H1 (cell line): ENCODE data around the gene GNB1L. TPM values are rescaled to one million over a fixed set of nuclear protein-coding genes. Genes with fewer than 3 reads are reported as not detected.

Experiments
- CTCF ChIA-PET: fragments of 300-600 bp; sonication (Branson Sonifier 250); formaldehyde crosslinking; loops from one replicate; lab custom pipeline; 2021; ENCODE audit not compliant: partially characterized antibody; lab: Charles Lee
- POLR2A ChIA-PET: fragments of 300-600 bp; sonication (Branson Sonifier 250); formaldehyde crosslinking; loops from one replicate; lab custom pipeline; 2021; ENCODE audit warnings: inconsistent platforms; ENCODE audit not compliant: partially characterized antibody; lab: Charles Lee
- DNase-seq, 2 experiments: peaks; one replicate each; pipeline versions ENCODE4 v3.0.0 to v3.0.0-alpha.2; 2010 to 2022; ENCODE audit warnings: low spot score in 2 of 2, low read depth in 1 of 2, mixed read lengths in 1 of 2
- FAIRE-seq: peaks from 2 replicates; lab custom pipeline; 2011; peaks lifted over from hg19 to GRCh38; lab: Jason Lieb, UNC
- H2AFZ ChIP-seq: 2 replicates; pipeline ENCODE4 v1.8.1; 2012; ENCODE audit warnings: low read length, inconsistent platforms
- H2AK5ac ChIP-seq: 2 replicates; pipeline ENCODE4 v1.6.1; 2013; ENCODE audit warnings: low read depth, low read length
- H2BK120ac ChIP-seq: replicated peaks from 2 replicates; pipeline ENCODE3; 2013; ENCODE audit warnings: low read depth, low read length, inconsistent platforms
- H2BK12ac ChIP-seq: 2 replicates; pipeline ENCODE4 v1.6.1; 2013; ENCODE audit warnings: low read depth, low read length
- H2BK15ac ChIP-seq: 2 replicates; pipeline ENCODE4 v1.6.1; 2013; ENCODE audit warnings: low read length
- H2BK20ac ChIP-seq: 2 replicates; pipeline ENCODE4 v1.6.1; 2013; ENCODE audit warnings: low read length
- H2BK5ac ChIP-seq: 2 replicates; pipeline ENCODE4 v1.6.1; 2013; ENCODE audit warnings: low read depth, low read length
- H3K14ac ChIP-seq: 2 replicates; pipeline ENCODE4 v1.6.1; 2013; ENCODE audit warnings: inconsistent platforms; ENCODE audit not compliant: insufficient read length
- H3K18ac ChIP-seq: 2 replicates; pipeline ENCODE4 v1.6.1; 2013; ENCODE audit warnings: low read length; ENCODE audit errors: extremely low read depth
- H3K23ac ChIP-seq: 2 replicates; pipeline ENCODE4 v1.6.1; 2013; ENCODE audit warnings: inconsistent platforms; ENCODE audit not compliant: insufficient read length
- H3K23me2 ChIP-seq: 2 replicates; pipeline ENCODE4 v1.6.1; 2013; ENCODE audit warnings: low read depth, low read length
- H3K27ac ChIP-seq: 2 replicates; pipeline ENCODE4 v1.6.1; 2011; ENCODE audit warnings: low read depth, low read length, inconsistent platforms
- H3K27me3 ChIP-seq, 4 experiments: replicated peaks in 1 of 4; 1 replicate in 1 of 4; 2 replicates in 3 of 4; pipeline versions ENCODE4 v1.6.1 to v1.8.1; 2011 to 2013; ENCODE audit warnings: low read length in 3 of 4, mild to moderate bottlenecking in 3 of 4, inconsistent platforms in 2 of 4, mixed read lengths in 2 of 4, moderate library complexity in 1 of 4; ENCODE audit not compliant: control insufficient read depth in 3 of 4, insufficient read depth in 3 of 4; ENCODE audit errors: extremely low read depth in 1 of 4
- H3K36me3 ChIP-seq, 4 experiments: 2 replicates each; pipeline versions ENCODE4 v1.6.1 to v1.8.1; 2011 to 2013; ENCODE audit warnings: mild to moderate bottlenecking in 4 of 4, low read length in 3 of 4, moderate library complexity in 2 of 4, control low read depth in 1 of 4, inconsistent platforms in 1 of 4; ENCODE audit not compliant: insufficient read depth in 4 of 4, control insufficient read depth in 2 of 4
- H3K4ac ChIP-seq: replicated peaks from 2 replicates; pipeline ENCODE3; 2013; ENCODE audit warnings: low read length, low read depth, mixed read lengths, inconsistent platforms; ENCODE audit not compliant: insufficient read length
- H3K4me1 ChIP-seq, 4 experiments: replicated peaks in 1 of 4; 1 replicate in 1 of 4; 2 replicates in 3 of 4; pipeline versions ENCODE4 v1.6.1 to v1.8.1; 2011 to 2013; ENCODE audit warnings: low read length in 3 of 4, inconsistent platforms in 2 of 4, mixed read lengths in 1 of 4; ENCODE audit not compliant: insufficient read depth in 4 of 4, control insufficient read depth in 3 of 4
- H3K4me2 ChIP-seq, 2 experiments: 2 replicates each; pipeline versions ENCODE4 v1.6.1 to v1.8.1; 2011 to 2013; ENCODE audit warnings: low read depth in 2 of 2, low read length in 2 of 2, control low read depth in 1 of 2, inconsistent platforms in 1 of 2, mild to moderate bottlenecking in 1 of 2; ENCODE audit not compliant: insufficient read depth in 1 of 2
- H3K4me3 ChIP-seq, 4 experiments: fragments of 200-600, 300-600 bp in 1 of 4; sonication (generic), shearing (Covaris generic), sonication (Bioruptor Twin) in 1 of 4; 2 replicates each; pipeline versions ENCODE4 v1.5.1 to v1.8.1; 2011 to 2016; ENCODE audit warnings: low read length in 4 of 4, low read depth in 3 of 4, control low read depth in 2 of 4, inconsistent platforms in 2 of 4, mild to moderate bottlenecking in 2 of 4, mixed read lengths in 1 of 4, moderate library complexity in 1 of 4; ENCODE audit not compliant: insufficient read depth in 2 of 4; ENCODE audit errors: extremely low read depth in 1 of 4
- H3K56ac ChIP-seq: replicated peaks from 2 replicates; pipeline ENCODE3; 2013; ENCODE audit warnings: low read depth, mild to moderate bottlenecking, mixed read lengths, low read length, inconsistent platforms; ENCODE audit not compliant: insufficient read length
- H3K79me1 ChIP-seq: 2 replicates; pipeline ENCODE4 v1.6.1; 2013; ENCODE audit warnings: low read depth, low read length, control low read depth
- H3K79me2 ChIP-seq, 2 experiments: 2 replicates each; pipeline versions ENCODE4 v1.6.1 to v1.8.1; 2012 to 2013; ENCODE audit warnings: low read length in 2 of 2, mild to moderate bottlenecking in 2 of 2, inconsistent platforms in 1 of 2; ENCODE audit not compliant: insufficient read depth in 2 of 2, control insufficient read depth in 1 of 2
- H3K9ac ChIP-seq, 4 experiments: replicated peaks in 1 of 4; 1 replicate in 1 of 4; 2 replicates in 3 of 4; pipeline versions ENCODE4 v1.6.1 to v1.8.1; 2011 to 2013; ENCODE audit warnings: low read depth in 3 of 4, low read length in 3 of 4, control low read depth in 2 of 4, mild to moderate bottlenecking in 2 of 4, moderate library complexity in 2 of 4, inconsistent platforms in 1 of 4; ENCODE audit errors: extremely low read depth in 1 of 4
- H3K9me3 ChIP-seq, 2 experiments: 2 replicates each; pipeline versions ENCODE4 v1.6.1 to v1.8.1; 2012 to 2013; ENCODE audit warnings: mild to moderate bottlenecking in 2 of 2, moderate library complexity in 2 of 2, control low read depth in 1 of 2, inconsistent platforms in 1 of 2, low read depth in 1 of 2, low read length in 1 of 2, mixed read lengths in 1 of 2; ENCODE audit not compliant: insufficient read depth in 2 of 2
- H4K20me1 ChIP-seq, 2 experiments: replicated peaks in 1 of 2; 2 replicates each; pipeline versions ENCODE3 to v1.8.1; 2011 to 2013; ENCODE audit warnings: inconsistent platforms in 2 of 2, low read length in 2 of 2, mild to moderate bottlenecking in 1 of 2; ENCODE audit not compliant: insufficient read depth in 2 of 2, control insufficient read depth in 1 of 2
- H4K5ac ChIP-seq: 2 replicates; pipeline ENCODE4 v1.6.1; 2013; ENCODE audit warnings: low read length, low read depth, mixed read lengths, inconsistent platforms; ENCODE audit not compliant: insufficient read length
- H4K8ac ChIP-seq: 2 replicates; pipeline ENCODE4 v1.8.0; 2013; ENCODE audit warnings: mild to moderate bottlenecking, moderate library complexity, low read length, inconsistent platforms; ENCODE audit not compliant: insufficient read depth; ENCODE audit errors: extremely low read depth
- H4K91ac ChIP-seq: replicated peaks from 2 replicates; pipeline ENCODE3; 2013; ENCODE audit warnings: low read length, mixed read lengths, inconsistent platforms; ENCODE audit not compliant: insufficient read length
- CBX8 ChIP-seq: fragments of 300-800, 300-1000 bp; sonication (generic); IDR thresholded peaks from 2 replicates; pipeline ENCODE4 v1.7.1; 2016; ENCODE audit warnings: low read depth, low read length, borderline replicate concordance
- EZH2 ChIP-seq: fragments of 200-600 bp; sonication (generic); IDR thresholded peaks from 2 replicates; pipeline ENCODE4 v1.7.1; 2012; ENCODE audit warnings: low read depth, mild to moderate bottlenecking, moderate library complexity, low read length, inconsistent platforms; ENCODE audit not compliant: severe bottlenecking
- GTF2F1 ChIP-seq: IDR thresholded peaks from 2 replicates; pipeline ENCODE4 v1.6.1; 2012; ENCODE audit warnings: low read depth, low read length, improper control_type of control experiment, borderline replicate concordance
- HDAC2 ChIP-seq, 2 experiments: fragments of 300-600 bp in 1 of 2; sonication (generic) in 1 of 2; IDR thresholded peaks; 2 replicates each; pipeline ENCODE4 v1.6.1; 2011 to 2012; ENCODE audit warnings: low read depth in 2 of 2, low read length in 2 of 2, mild to moderate bottlenecking in 2 of 2, moderate library complexity in 2 of 2, borderline replicate concordance in 1 of 2, inconsistent platforms in 1 of 2
- HDAC6 ChIP-seq: IDR thresholded peaks from one replicate; pipeline ENCODE4 v1.7.1; 2012; ENCODE audit warnings: low read depth, mild to moderate bottlenecking, inconsistent platforms, low read length, moderate library complexity
- NRF1 ChIP-seq: IDR thresholded peaks from 2 replicates; pipeline ENCODE4 v1.6.1; 2011; ENCODE audit warnings: mild to moderate bottlenecking, low read depth, low read length, improper control_type of control experiment
- POLR2AphosphoS5 ChIP-seq: IDR thresholded peaks from 2 replicates; pipeline ENCODE4 v1.6.1; 2011; ENCODE audit warnings: low read depth, low read length
- SIN3A ChIP-seq, 2 experiments: IDR thresholded peaks in 1 of 2; conservative IDR thresholded peaks in 1 of 2; 2 replicates each; pipeline ENCODE4 v1.6.1; 2011 to 2012; ENCODE audit warnings: low read length in 2 of 2, improper control_type of control experiment in 1 of 2, low read depth in 1 of 2, mild to moderate bottlenecking in 1 of 2
- YY1 ChIP-seq: IDR thresholded peaks from 2 replicates; pipeline ENCODE4 v1.6.1; 2011; ENCODE audit warnings: low read depth, mild to moderate bottlenecking, low read length
- WGBS, 2 experiments: shearing (Covaris generic) in 1 of 2; methylation state at CpG; one replicate each; pipeline versions ENCODE4 v1.1.6 to v1.1.7; 2013 to 2015; ENCODE audit warnings: low lambda C conversion rate in 2 of 2, mixed read lengths in 2 of 2, inconsistent platforms in 1 of 2, low coverage in 1 of 2, missing lambda C conversion rate in 1 of 2; ENCODE audit not compliant: insufficient replicate concordance in 2 of 2, insufficient coverage in 1 of 2, insufficient read length in 1 of 2; ENCODE audit errors: extremely low coverage in 1 of 2, missing lambda C conversion rate in 1 of 2; 5-methylcytosine and 5-hydroxymethylcytosine counted together
- polyA plus RNA-seq, 7 experiments: library from polyadenylated mRNA; depleted of rRNA in 3 of 7; stranded (reverse) in 5 of 7; unstranded in 2 of 7; fragments of >200 nt in 5 of 7; fragments of 200-250 nt in 2 of 7; gene quantifications; 1 replicate in 5 of 7; 2 replicates in 1 of 7; 4 replicates in 1 of 7; pipeline versions ENCODE4 v1.2.1 to v1.2.3, GENCODE V29; 2011 to 2013; ENCODE audit warnings: missing spikeins in 2 of 7, mixed read lengths in 2 of 7
- total RNA-seq: library from RNA; stranded (reverse); fragmentation: NEBNext Ultra II Directional; extraction: Animal tissue kit (Norgen Biotek cat#: 25700); gene quantifications from 2 replicates; pipeline ENCODE4 v1.2.1, GENCODE V29; 2021
- TF ChIP-seq, protein P1 (sequence below): IDR thresholded peaks from 2 replicates; pipeline ENCODE4 v1.6.1; 2011; ENCODE audit warnings: low read depth, mild to moderate bottlenecking, low read length; ENCODE audit not compliant: insufficient read depth
- TF ChIP-seq, protein P2 (sequence below): IDR thresholded peaks from 2 replicates; pipeline ENCODE4 v1.6.1; 2012; ENCODE audit warnings: inconsistent platforms

Gene GNB1L
- total and polyA plus RNA-seq, 2 of the 8 experiments (the other 6 are each of a cell fraction or from before 2014, with no cell fraction given): 14.0 to 15.6 TPM

DNA sequence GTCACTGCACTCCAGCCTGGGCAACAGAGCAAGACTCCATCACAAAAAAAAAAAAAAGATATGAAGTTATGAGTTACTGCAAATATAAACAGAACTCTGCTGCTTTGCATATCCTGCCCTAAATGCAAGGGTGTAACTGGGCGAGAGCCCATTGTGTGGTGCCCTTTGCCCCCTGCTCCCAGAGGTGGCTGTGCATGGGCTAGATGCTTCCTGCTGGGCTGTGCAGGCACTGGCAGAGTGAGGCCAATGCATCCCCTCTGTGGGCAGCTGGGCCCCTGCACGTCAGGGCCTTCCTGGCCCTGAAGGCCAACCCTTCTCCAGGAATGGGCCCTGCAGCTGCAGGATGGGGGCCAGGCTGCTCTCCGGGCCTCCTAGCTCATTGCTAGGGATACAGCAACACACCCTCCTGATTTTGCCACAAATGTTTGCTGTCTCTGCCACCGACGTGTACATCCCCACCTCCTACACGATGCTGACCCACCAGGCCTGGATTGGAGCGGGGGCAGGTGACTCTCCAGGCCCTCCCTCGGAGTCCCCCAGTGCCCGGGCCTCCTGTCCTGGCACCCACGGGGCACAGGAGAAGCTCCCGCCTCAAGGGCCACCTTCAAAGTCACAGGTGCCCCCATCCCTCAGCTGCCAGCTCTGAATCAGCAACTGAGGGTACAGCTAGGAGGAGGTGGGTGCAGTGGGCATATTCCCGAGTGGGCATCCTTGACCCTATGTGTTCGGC, 46.2 kb upstream of the GNB1L start:
- no peak overlapping the region for H2BK12ac ChIP-seq
- H2BK20ac ChIP-seq: peak overlapping the region; percentile 7; the same call in 1 of the 2 replicates
- H3K14ac ChIP-seq: no peak overlapping the region
- H3K9ac ChIP-seq: no peak overlapping the region
- H3K23me2 ChIP-seq: no peaks in the 10 kb centered on the region
- H4K91ac ChIP-seq: no peak overlapping the region
- no peak overlapping the region for H3K23ac ChIP-seq
- no peak overlapping the region for H4K5ac ChIP-seq
- 0 out of 2 replicates have a peak overlapping the region, but pooled peaks have one; percentile 61 for H2BK15ac ChIP-seq
- ChIA-PET CTCF (interaction anchor here (0.6 to 10.1 kb wide), 14 partner anchors 11 to 221 kb away, joined by 3 to 69 read pairs (median 4); no protein-coding TSS in a partner anchor), POLR2A (interaction anchor here (1.7 to 2.0 kb wide), 2 partner anchors 20 to 46 kb away, joined by 3 to 9 read pairs; no protein-coding TSS in a partner anchor)
- peak overlapping the region; percentile 31 for H4K8ac ChIP-seq
- peaks cover 5 to 12% (median 12%) of the 10 kb centered on the region in 4 experiments for H3K4me1 ChIP-seq
- no peaks in the 10 kb centered on the region for H3K79me2 ChIP-seq
- H3K56ac ChIP-seq: no peak overlapping the region
- no peaks in the 10 kb centered on the region for H3K36me3 ChIP-seq
- no peaks in the 10 kb centered on the region for H3K9me3 ChIP-seq
- H3K18ac ChIP-seq: no peak overlapping the region
- no peaks in the 10 kb centered on the region for H4K20me1 ChIP-seq
- no peak overlapping the region for H2BK120ac ChIP-seq
- no peak overlapping the region for H3K27ac ChIP-seq
- no peak for DNase-seq
- 94% methylated on average over 13 of the region's 13 CpGs; no CpG with 5 or more reads in 1 of the 2 experiments for WGBS, 2 experiments
- H2BK5ac ChIP-seq: no peak overlapping the region
- H3K27me3 ChIP-seq: no peaks in the 10 kb centered on the region; a peak in 1 of 7 replicates
- H3K4me2 ChIP-seq: no peak overlapping the region
- H2AK5ac ChIP-seq: no peak overlapping the region
- H3K79me1 ChIP-seq: no peaks in the 10 kb centered on the region
- no peak overlapping the region for H3K4me3 ChIP-seq
- no peak overlapping the region for H3K4ac ChIP-seq
- no peak for FAIRE-seq
- no peak overlapping the region for H2AFZ ChIP-seq
- TF ChIP-seq YY1 (no peak), GTF2F1 (no peak), EZH2 (no peak), HDAC6 (no peak), POLR2AphosphoS5 (no peak), HDAC2 (IDR thresholded peaks at IDR 0.05; ENCODE audit: borderline replicate concordance in 1 of 2, low read depth in 2 of 2, low read length in 2 of 2) (no peak), SIN3A (conservative IDR thresholded peaks at IDR 0.05 in 1 of 2, IDR thresholded peaks at IDR 0.05 in 1 of 2; ENCODE audit: low read depth in 1 of 2, low read length in 2 of 2) (no peak), CBX8 (no peak), NRF1 (no peak)
- TF ChIP-seq, protein P1, sequence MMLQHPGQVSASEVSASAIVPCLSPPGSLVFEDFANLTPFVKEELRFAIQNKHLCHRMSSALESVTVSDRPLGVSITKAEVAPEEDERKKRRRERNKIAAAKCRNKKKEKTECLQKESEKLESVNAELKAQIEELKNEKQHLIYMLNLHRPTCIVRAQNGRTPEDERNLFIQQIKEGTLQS: no peak
- TF ChIP-seq, protein P2, sequence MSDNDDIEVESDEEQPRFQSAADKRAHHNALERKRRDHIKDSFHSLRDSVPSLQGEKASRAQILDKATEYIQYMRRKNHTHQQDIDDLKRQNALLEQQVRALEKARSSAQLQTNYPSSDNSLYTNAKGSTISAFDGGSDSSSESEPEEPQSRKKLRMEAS: no peak
